C4-2B (cell line): ENCODE data around the gene DMAC2.
"Not testable (repeated sequence)": the region's sequence is repeated elsewhere in the genome, so short reads cannot be mapped to it uniquely, and the experiment has no call there.

ENCODE experiments used
- H3K27ac ChIP-seq: fragments of 450-650 bp; 2 replicates; pipeline ENCODE4 v1.5.1; 2017
- ZFX ChIP-seq: fragments of 450-650 bp; IDR thresholded peaks from 2 replicates; pipeline ENCODE4 v1.6.1; 2017
- TF ChIP-seq, protein P1 (sequence below): fragments of 450-650 bp; conservative IDR thresholded peaks from 2 replicates; pipeline ENCODE4 v1.5.1; 2017; ENCODE audit warnings: mild to moderate bottlenecking

The DMAC2 gene

GRCh38 chr19:41397086-41398049, 42.3 kb downstream of the DMAC2 start, which contains the start of the genes BCKDHA and EXOSC5:
BCKDHA (plus strand) TSS chr19:41397818; CDS start chr19:41397828, 10 bp downstream.
EXOSC5 (minus strand) TSS chr19:41397359; CDS start chr19:41397328, 31 bp downstream.
- TF ChIP-seq, protein P1, sequence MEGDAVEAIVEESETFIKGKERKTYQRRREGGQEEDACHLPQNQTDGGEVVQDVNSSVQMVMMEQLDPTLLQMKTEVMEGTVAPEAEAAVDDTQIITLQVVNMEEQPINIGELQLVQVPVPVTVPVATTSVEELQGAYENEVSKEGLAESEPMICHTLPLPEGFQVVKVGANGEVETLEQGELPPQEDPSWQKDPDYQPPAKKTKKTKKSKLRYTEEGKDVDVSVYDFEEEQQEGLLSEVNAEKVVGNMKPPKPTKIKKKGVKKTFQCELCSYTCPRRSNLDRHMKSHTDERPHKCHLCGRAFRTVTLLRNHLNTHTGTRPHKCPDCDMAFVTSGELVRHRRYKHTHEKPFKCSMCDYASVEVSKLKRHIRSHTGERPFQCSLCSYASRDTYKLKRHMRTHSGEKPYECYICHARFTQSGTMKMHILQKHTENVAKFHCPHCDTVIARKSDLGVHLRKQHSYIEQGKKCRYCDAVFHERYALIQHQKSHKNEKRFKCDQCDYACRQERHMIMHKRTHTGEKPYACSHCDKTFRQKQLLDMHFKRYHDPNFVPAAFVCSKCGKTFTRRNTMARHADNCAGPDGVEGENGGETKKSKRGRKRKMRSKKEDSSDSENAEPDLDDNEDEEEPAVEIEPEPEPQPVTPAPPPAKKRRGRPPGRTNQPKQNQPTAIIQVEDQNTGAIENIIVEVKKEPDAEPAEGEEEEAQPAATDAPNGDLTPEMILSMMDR = no peak
- TF ChIP-seq ZFX = no peak
- H3K27ac ChIP-seq = peak within 1 kb of the TSS; percentile 92

DNA sequence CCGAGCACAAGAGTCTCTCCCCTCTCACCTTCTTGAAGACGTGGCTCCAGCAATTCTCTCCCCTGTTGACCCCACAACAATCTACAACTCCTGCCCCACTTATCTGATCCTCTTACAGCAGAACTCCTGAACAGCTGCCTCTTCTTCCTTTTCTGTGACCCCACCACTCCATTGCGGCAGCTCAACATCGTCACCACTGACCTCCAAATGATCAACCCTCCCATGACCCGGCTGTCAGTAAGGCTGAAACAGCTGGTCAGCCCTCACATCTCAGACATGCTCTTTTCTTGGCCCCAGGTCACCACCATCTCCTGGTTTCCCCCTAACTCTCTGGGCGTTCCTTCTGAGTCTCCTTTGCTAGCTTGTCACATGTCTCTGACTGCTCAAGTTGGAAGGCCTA, 44.4 kb downstream of the DMAC2 start:
- TF ChIP-seq ZFX = no peak
- TF ChIP-seq, protein P1 = no peak
- H3K27ac ChIP-seq = no peak overlapping the region

DNA sequence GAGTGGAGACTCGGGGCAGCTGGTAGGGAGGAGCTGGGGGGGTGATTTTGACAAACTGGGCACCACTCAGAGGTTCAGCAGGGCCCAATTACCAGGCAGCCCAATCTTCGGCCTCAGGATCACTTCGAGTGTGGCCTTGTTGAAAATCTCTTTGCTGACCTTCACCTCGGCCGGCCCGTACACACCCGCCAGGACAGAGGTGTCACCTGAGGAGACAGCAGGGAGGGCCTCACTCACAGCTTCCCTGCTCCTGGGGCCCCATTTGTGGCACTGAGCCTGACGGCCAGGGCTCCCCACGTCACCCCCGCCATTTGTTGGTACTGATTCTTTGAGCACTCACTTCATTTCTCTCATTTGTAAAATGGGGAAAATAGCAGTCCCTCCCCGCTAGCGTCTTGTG, 46.9 kb downstream of the DMAC2 start:
- no peak for TF ChIP-seq ZFX
- TF ChIP-seq, protein P1 = no peak
- no peak overlapping the region for H3K27ac ChIP-seq

- TF ChIP-seq, protein P1 = no peak
- TF ChIP-seq ZFX = no peak
- no peak overlapping the region for H3K27ac ChIP-seq
Measured at GRCh38 chr19:41391618-41392017, 48.1 kb downstream of the DMAC2 start.

DNA sequence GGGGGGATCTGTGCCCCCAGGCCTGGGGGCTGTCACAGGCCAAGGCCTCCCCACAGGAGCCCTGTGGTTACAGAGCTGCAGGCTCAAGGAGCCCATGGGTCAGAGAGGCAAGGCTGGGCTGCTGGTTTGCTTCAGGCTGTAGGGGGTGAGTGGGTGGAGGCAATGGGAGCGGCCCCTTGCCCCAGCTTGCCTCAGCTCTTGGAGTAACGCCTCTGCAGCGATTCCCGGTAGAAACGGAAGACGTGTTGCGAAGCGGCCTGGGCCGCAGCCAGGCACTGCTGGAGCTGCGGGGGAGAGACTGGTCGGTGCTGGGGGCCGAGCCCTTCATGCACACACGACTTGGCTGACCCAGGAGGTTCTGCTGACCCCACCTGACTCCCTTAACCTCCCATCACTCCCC, 53.3 kb downstream of the DMAC2 start:
- TF ChIP-seq, protein P1 = no peak
- TF ChIP-seq ZFX = no peak
- H3K27ac ChIP-seq = no peak overlapping the region

DNA sequence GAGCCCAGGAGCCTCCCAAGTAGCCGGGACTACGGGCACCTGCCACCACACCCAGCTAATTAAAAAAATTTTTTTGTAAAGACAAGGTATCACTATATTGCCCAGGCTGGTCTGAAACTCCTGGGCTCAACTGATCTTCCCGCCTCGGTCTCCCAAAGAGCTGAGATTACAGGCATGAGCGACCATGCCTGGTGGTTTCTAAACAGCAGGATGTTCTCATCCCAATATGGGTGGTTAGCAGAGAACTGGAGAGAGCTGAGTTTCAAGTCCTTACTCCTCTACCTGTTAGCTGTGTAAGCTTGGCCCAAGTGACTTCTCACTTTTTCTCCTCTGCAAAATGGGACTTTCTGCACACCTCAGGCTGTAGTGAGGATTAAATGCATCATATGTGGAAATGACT, 55.4 kb downstream of the DMAC2 start:
- no peak for TF ChIP-seq ZFX
- TF ChIP-seq, protein P1 = no peak
- H3K27ac ChIP-seq = no peak overlapping the region

- H3K27ac ChIP-seq = not testable (repeated sequence)
Measured at GRCh38 chr19:41381536-41381935, 58.2 kb downstream of the DMAC2 start.
